Peyer's patch (tissue), 4 donors: ENCODE measurements around the gene MAD1L1.

Experiments
- CTCF ChIP-seq, 6 experiments: fragments of 450-650 bp in 4 of 6; fragments of 200-600 bp in 2 of 6; sonication (generic) in 1 of 6; IDR thresholded peaks; one replicate each; pipeline ENCODE4 v1.5.1; 2017 to 2019; ENCODE audit warnings: antibody characterized with exemption in 6 of 6, mild to moderate bottlenecking in 3 of 6, moderate library complexity in 1 of 6
- POLR2A ChIP-seq, 2 donors: fragments of 450-650 bp; IDR thresholded peaks; one replicate each; pipeline ENCODE4 v1.5.1; 2017; ENCODE audit warnings: antibody characterized with exemption in 2 of 2, mild to moderate bottlenecking in 2 of 2, moderate library complexity in 2 of 2

- TF ChIP-seq CTCF (IDR thresholded peaks at IDR 0.05) = no peak
- TF ChIP-seq POLR2A (IDR thresholded peaks at IDR 0.05) = no peak
These were observed 24.9 kb upstream of the MAD1L1 start for GRCh38 chr7:2257651-2258050.
